ENCODE results near the gene PGBD1. TPM values are rescaled to one million over a fixed set of nuclear protein-coding genes. Genes with fewer than 3 reads are reported as not detected.
"Not testable (repeated sequence)": the region's sequence is repeated elsewhere in the genome, so short reads cannot be mapped to it uniquely, and the experiment has no call there.

Gene PGBD1
- total and polyA plus RNA-seq, 10 donors, result 1.6 to 7.8 (median 3.4) TPM

- Histone ChIP-seq H3K36me3 (no peaks in the 10 kb centered on the region), H3K4me1 (no peaks in the 10 kb centered on the region), H3K4me3 (no peak overlapping the region), H3K9me3 (peaks cover 0 to 4% (median 2%) of the 10 kb centered on the region in 8 donors), H3K27ac (no peak overlapping the region), H3K27me3 (replicated peaks in 1 of 7) (no peaks in the 10 kb centered on the region)
- no peak for DNase-seq
- WGBS, 5 donors, result 79 to 94% (median 85%) methylated on average over 3 of the region's 3 CpGs
- intact Hi-C loops (cut with DNase I; ENCODE audit: low total_unique reads), result no loop called here
- TF ChIP-seq POLR2A (IDR thresholded peaks at IDR 0.05), result no peak
- no peak for TF ChIP-seq CTCF (IDR thresholded peaks at IDR 0.05 in 8 of 11, conservative IDR thresholded peaks at IDR 0.05 in 3 of 11)
- no peak for TF ChIP-seq POLR2AphosphoS5 (IDR thresholded peaks at IDR 0.05)
Observed at GRCh38 chr6:28315628-28316027, 34.3 kb downstream of the PGBD1 start.

GRCh38 chr6:28317866-28318265 is 36.5 kb downstream of the PGBD1 start:
- DNase-seq; H3K27me3 ChIP-seq (replicated peaks in 1 of 7); intact Hi-C loops (cut with DNase I; ENCODE audit: low total_unique reads); H3K36me3 ChIP-seq; H3K27ac ChIP-seq; H3K4me1 ChIP-seq; H3K4me3 ChIP-seq: not testable (repeated sequence)
- peaks cover 0 to 10% (median 7%) of the 10 kb centered on the region in 8 donors for H3K9me3 ChIP-seq
- WGBS, 5 donors, result 93 to 96% (median 94%) methylated on average over 8 of the region's 8 CpGs

GRCh38 chr6:28322661-28323060 is 41.3 kb downstream of the PGBD1 start:
- H3K36me3 ChIP-seq, result peaks cover 14 to 31% (median 26%) of the 10 kb centered on the region in 6 donors
- TF ChIP-seq POLR2A (IDR thresholded peaks at IDR 0.05), result no peak
- TF ChIP-seq CTCF (IDR thresholded peaks at IDR 0.05 in 8 of 11, conservative IDR thresholded peaks at IDR 0.05 in 3 of 11), result no peak
- no peak for TF ChIP-seq POLR2AphosphoS5 (IDR thresholded peaks at IDR 0.05)
- H3K9me3 ChIP-seq, result peaks cover 15 to 51% (median 43%) of the 10 kb centered on the region in 8 donors
- no peaks in the 10 kb centered on the region for H3K27me3 ChIP-seq (replicated peaks in 1 of 7)
- 78 to 91% (median 89%) methylated on average over 3 of the region's 3 CpGs for WGBS, 5 donors
- H3K4me3 ChIP-seq, result no peak overlapping the region
- H3K27ac ChIP-seq, result no peak overlapping the region
- DNase-seq, result no peak
- no peaks in the 10 kb centered on the region for H3K4me1 ChIP-seq
- intact Hi-C loops (cut with DNase I; ENCODE audit: low total_unique reads), result no loop called here

GRCh38 chr6:28323813-28324424 is 42.5 kb downstream of the PGBD1 start:
- no peak for DNase-seq
- intact Hi-C loops (cut with DNase I; ENCODE audit: low total_unique reads), result no loop called here
- no peak overlapping the region for H3K4me3 ChIP-seq
- no peaks in the 10 kb centered on the region for H3K4me1 ChIP-seq
- 92 to 100% (median 97%) methylated on average over 1 of the region's 1 CpG for WGBS, 5 donors
- H3K27me3 ChIP-seq (replicated peaks in 1 of 7), result no peaks in the 10 kb centered on the region
- no peak overlapping the region for H3K27ac ChIP-seq
- peaks cover 14 to 39% (median 27%) of the 10 kb centered on the region in 6 donors for H3K36me3 ChIP-seq
- peaks cover 15 to 64% (median 53%) of the 10 kb centered on the region in 8 donors for H3K9me3 ChIP-seq
- TF ChIP-seq CTCF (IDR thresholded peaks at IDR 0.05 in 8 of 11, conservative IDR thresholded peaks at IDR 0.05 in 3 of 11) (no peak), POLR2AphosphoS5 (IDR thresholded peaks at IDR 0.05) (no peak), POLR2A (IDR thresholded peaks at IDR 0.05) (no peak)
